SU-DHL-6 (cell line): ENCODE results near the gene NXPH1.

Experiments used
- H2AFZ ChIP-seq: fragments of 200-600 bp; sonication (generic); 2 replicates; pipeline ENCODE4 v1.6.1; 2014; ENCODE audit warnings: low read depth, mild to moderate bottlenecking, moderate library complexity, mixed read lengths, antibody characterized with exemption, low read length; ENCODE audit not compliant: severe bottlenecking
- H3F3A ChIP-seq: fragments of 200-600 bp; shearing (Covaris generic); 2 replicates; pipeline ENCODE4 v1.6.0; 2016; ENCODE audit warnings: antibody characterized with exemption, mild to moderate bottlenecking; ENCODE audit not compliant: insufficient read depth
- H3K27ac ChIP-seq: fragments of 200-600 bp; sonication (generic); 2 replicates; pipeline ENCODE4 v1.5.1; 2016; ENCODE audit warnings: low read depth, mild to moderate bottlenecking, low read length, moderate library complexity, mixed read lengths
- H3K27me3 ChIP-seq: fragments of 200-600 bp; sonication (generic), shearing (Covaris generic); 2 replicates; pipeline ENCODE4 v1.6.0; 2014; ENCODE audit warnings: mild to moderate bottlenecking, low read length
- H3K36me3 ChIP-seq: fragments of 200-600 bp; sonication (generic); 2 replicates; pipeline ENCODE4 v1.6.1; 2014; ENCODE audit warnings: mild to moderate bottlenecking, low read length, mixed read lengths
- H3K4me2 ChIP-seq: fragments of 300-600, 200-600 bp; shearing (Covaris generic), sonication (generic); 2 replicates; pipeline ENCODE4 v1.6.0; 2014; ENCODE audit warnings: low read length, low read depth, mild to moderate bottlenecking; ENCODE audit not compliant: poor library complexity, severe bottlenecking
- H3K4me3 ChIP-seq: fragments of 200-600 bp; sonication (generic); 2 replicates; pipeline ENCODE4 v1.5.1; 2014; ENCODE audit warnings: antibody characterized with exemption, low read length, mild to moderate bottlenecking, mixed read lengths; ENCODE audit not compliant: insufficient read depth, poor library complexity, severe bottlenecking
- H3K79me2 ChIP-seq: fragments of 200-600 bp; sonication (generic); 2 replicates; pipeline ENCODE4 v1.6.1; 2014; ENCODE audit warnings: mild to moderate bottlenecking, low read length, moderate library complexity; ENCODE audit not compliant: insufficient read depth
- H3K9ac ChIP-seq: fragments of 200-600 bp; sonication (generic); 2 replicates; pipeline ENCODE4 v1.7.0; 2014; ENCODE audit warnings: mild to moderate bottlenecking, low read length
- H3K9me2 ChIP-seq: fragments of 200-600 bp; sonication (generic); replicated peaks from 2 replicates; pipeline ENCODE4 v1.6.1; 2014; ENCODE audit warnings: low read length; ENCODE audit not compliant: insufficient read depth
- H3K9me3 ChIP-seq: fragments of 200-600 bp; sonication (generic); 2 replicates; pipeline ENCODE4 v1.6.1; 2014; ENCODE audit warnings: low read length, mixed read lengths; ENCODE audit not compliant: insufficient read depth
- H4K20me1 ChIP-seq: fragments of 200-600 bp; sonication (generic); 2 replicates; pipeline ENCODE4 v1.6.1; 2014; ENCODE audit warnings: low read depth, mild to moderate bottlenecking, antibody characterized with exemption, low read length, moderate library complexity, mixed read lengths
- CTCF ChIP-seq: fragments of 200-600 bp; sonication (generic); IDR thresholded peaks from one replicate; pipeline ENCODE4 v1.5.1; 2017; ENCODE audit warnings: antibody characterized with exemption, mild to moderate bottlenecking, low read length, moderate library complexity; ENCODE audit not compliant: insufficient read depth, poor library complexity, severe bottlenecking
- EZH2phosphoT487 ChIP-seq: fragments of 200-600 bp; sonication (generic), shearing (Covaris generic); conservative IDR thresholded peaks from 2 replicates; pipeline ENCODE4 v1.6.1; 2018; ENCODE audit warnings: mild to moderate bottlenecking, antibody characterized with exemption, low read length, moderate library complexity, mixed read lengths

Gene NXPH1

GRCh38 chr7:8710124-8710523, 276.7 kb downstream of the NXPH1 start:
- Histone ChIP-seq H2AFZ (no peak overlapping the region), H4K20me1 (no peaks in the 10 kb centered on the region), H3K79me2 (no peaks in the 10 kb centered on the region), H3K9me2 (no peaks in the 10 kb centered on the region), H3K9me3 (no peaks in the 10 kb centered on the region), H3K27me3 (no peaks in the 10 kb centered on the region), H3K4me2 (no peak overlapping the region), H3K27ac (no peak overlapping the region), H3K36me3 (no peaks in the 10 kb centered on the region), H3F3A (no peaks in the 10 kb centered on the region), H3K9ac (no peak overlapping the region), H3K4me3 (no peak overlapping the region)
- TF ChIP-seq CTCF (no peak), EZH2phosphoT487 (no peak)

GRCh38 chr7:8714791-8715190, 281.4 kb downstream of the NXPH1 start:
- TF ChIP-seq CTCF (no peak), EZH2phosphoT487 (no peak)
- Histone ChIP-seq H3K4me3 (no peak overlapping the region), H3K4me2 (no peak overlapping the region), H2AFZ (no peak overlapping the region), H3K27ac (no peak overlapping the region), H3K27me3 (no peaks in the 10 kb centered on the region), H3K9me2 (no peaks in the 10 kb centered on the region), H3K36me3 (no peaks in the 10 kb centered on the region), H3K9me3 (no peaks in the 10 kb centered on the region), H3F3A (no peaks in the 10 kb centered on the region), H3K79me2 (no peaks in the 10 kb centered on the region), H4K20me1 (no peaks in the 10 kb centered on the region), H3K9ac (no peak overlapping the region)

- no peak overlapping the region for H3K4me3 ChIP-seq
- no peaks in the 10 kb centered on the region for H3K27me3 ChIP-seq
- H3K9ac ChIP-seq, result no peak overlapping the region
- no peaks in the 10 kb centered on the region for H3K9me2 ChIP-seq
- no peak overlapping the region for H2AFZ ChIP-seq
- H3K4me2 ChIP-seq, result no peak overlapping the region
- TF ChIP-seq CTCF (no peak), EZH2phosphoT487 (no peak)
- no peaks in the 10 kb centered on the region for H3K79me2 ChIP-seq
- H3F3A ChIP-seq, result no peaks in the 10 kb centered on the region
- no peaks in the 10 kb centered on the region for H4K20me1 ChIP-seq
- H3K9me3 ChIP-seq, result no peaks in the 10 kb centered on the region
- H3K36me3 ChIP-seq, result no peaks in the 10 kb centered on the region
- H3K27ac ChIP-seq, result no peak overlapping the region
Observed at GRCh38 chr7:8719102-8719501, 285.7 kb downstream of the NXPH1 start.
